ENCODE measurements around the gene SLC27A3. TPM values are rescaled to one million over a fixed set of nuclear protein-coding genes. Genes with fewer than 3 reads are reported as not detected.
"Not testable (repeated sequence)": the region's sequence is repeated elsewhere in the genome, so short reads cannot be mapped to it uniquely, and the experiment has no call there.

Gene SLC27A3
- total RNA-seq, 2 donors from 2014 or later: 71.7 to 116 TPM

DNA sequence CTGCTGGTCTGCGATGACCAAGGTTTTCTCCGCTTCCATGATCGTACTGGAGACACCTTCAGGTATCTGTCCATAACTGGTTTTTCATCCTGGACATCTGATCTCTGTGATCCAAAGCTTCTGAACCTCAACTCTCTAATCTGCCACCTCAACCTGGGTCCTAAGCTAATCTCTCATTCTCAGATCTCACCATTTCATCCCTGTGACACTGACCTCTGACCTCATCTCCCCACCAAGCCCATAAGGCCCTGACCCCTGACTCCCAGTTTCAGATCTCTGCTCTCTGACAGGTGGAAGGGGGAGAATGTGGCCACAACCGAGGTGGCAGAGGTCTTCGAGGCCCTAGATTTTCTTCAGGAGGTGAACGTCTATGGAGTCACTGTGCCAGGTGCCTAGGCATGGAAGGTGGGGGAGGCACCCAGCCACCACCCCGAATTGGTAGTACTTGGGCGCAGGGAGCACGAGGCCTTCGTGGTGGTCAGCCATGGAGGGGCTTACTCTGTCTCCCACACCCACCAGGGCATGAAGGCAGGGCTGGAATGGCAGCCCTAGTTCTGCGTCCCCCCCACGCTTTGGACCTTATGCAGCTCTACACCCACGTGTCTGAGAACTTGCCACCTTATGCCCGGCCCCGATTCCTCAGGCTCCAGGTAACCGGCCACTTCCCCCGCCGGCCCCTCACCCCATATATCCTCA, 3.8 kb downstream of the SLC27A3 start:
- DNase-seq (ENCODE audit: low spot score): no peak
- Histone ChIP-seq H3K27ac (peak overlapping the region; percentile 46 to 83), H3K4me3 (no peak overlapping the region), H3K9me3 (no peaks in the 10 kb centered on the region), H3K4me1 (ENCODE audit: control insufficient read depth in 1 of 2, low read depth in 2 of 2) (peaks cover 38 to 72% of the 10 kb centered on the region in 2 donors), H3K36me3 (no peaks in the 10 kb centered on the region), H3K27me3 (replicated peaks; ENCODE audit: insufficient read depth) (no peaks in the 10 kb centered on the region)
- ATAC-seq (ENCODE audit: insufficient number of reproducible peaks, low FRiP score, low read depth): no peak
- TF ChIP-seq, protein P1, sequence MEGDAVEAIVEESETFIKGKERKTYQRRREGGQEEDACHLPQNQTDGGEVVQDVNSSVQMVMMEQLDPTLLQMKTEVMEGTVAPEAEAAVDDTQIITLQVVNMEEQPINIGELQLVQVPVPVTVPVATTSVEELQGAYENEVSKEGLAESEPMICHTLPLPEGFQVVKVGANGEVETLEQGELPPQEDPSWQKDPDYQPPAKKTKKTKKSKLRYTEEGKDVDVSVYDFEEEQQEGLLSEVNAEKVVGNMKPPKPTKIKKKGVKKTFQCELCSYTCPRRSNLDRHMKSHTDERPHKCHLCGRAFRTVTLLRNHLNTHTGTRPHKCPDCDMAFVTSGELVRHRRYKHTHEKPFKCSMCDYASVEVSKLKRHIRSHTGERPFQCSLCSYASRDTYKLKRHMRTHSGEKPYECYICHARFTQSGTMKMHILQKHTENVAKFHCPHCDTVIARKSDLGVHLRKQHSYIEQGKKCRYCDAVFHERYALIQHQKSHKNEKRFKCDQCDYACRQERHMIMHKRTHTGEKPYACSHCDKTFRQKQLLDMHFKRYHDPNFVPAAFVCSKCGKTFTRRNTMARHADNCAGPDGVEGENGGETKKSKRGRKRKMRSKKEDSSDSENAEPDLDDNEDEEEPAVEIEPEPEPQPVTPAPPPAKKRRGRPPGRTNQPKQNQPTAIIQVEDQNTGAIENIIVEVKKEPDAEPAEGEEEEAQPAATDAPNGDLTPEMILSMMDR (IDR thresholded peaks at IDR 0.05): no peak

DNA sequence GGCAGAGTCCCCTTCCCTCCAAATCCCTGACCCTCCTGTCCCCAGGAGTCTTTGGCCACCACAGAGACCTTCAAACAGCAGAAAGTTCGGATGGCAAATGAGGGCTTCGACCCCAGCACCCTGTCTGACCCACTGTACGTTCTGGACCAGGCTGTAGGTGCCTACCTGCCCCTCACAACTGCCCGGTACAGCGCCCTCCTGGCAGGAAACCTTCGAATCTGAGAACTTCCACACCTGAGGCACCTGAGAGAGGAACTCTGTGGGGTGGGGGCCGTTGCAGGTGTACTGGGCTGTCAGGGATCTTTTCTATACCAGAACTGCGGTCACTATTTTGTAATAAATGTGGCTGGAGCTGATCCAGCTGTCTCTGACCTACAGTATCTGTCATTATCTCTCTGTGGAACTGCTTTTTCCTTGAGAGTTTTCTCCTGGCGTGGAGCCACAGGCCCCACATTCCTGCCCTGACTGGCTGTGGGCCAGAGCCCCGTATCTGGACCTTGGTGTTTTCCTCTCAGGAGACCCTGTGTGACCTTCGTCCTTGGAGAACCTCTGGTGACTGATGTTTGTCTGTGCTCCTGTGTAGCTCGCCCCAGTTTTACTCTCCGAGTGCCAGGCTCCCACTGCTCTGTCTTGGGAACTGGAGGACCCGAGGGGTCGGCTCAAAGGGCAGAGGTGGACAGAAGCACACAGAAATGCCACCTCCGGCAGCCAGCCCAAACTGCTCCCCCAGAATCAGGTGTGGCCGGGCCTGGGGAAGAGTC, 4.8 kb downstream of the SLC27A3 start:
- Histone ChIP-seq H3K36me3 (no peaks in the 10 kb centered on the region), H3K4me1 (ENCODE audit: control insufficient read depth in 1 of 2, low read depth in 2 of 2) (peaks cover 29 to 64% of the 10 kb centered on the region in 2 donors), H3K27ac (peak overlapping the region; percentile 4 to 46), H3K27me3 (replicated peaks; ENCODE audit: insufficient read depth) (no peaks in the 10 kb centered on the region), H3K4me3 (no peak overlapping the region), H3K9me3 (no peaks in the 10 kb centered on the region)
- ATAC-seq (ENCODE audit: insufficient number of reproducible peaks, low FRiP score, low read depth) (no peak), DNase-seq (ENCODE audit: low spot score) (no peak)
- TF ChIP-seq, protein P1 (IDR thresholded peaks at IDR 0.05): no peak

DNA sequence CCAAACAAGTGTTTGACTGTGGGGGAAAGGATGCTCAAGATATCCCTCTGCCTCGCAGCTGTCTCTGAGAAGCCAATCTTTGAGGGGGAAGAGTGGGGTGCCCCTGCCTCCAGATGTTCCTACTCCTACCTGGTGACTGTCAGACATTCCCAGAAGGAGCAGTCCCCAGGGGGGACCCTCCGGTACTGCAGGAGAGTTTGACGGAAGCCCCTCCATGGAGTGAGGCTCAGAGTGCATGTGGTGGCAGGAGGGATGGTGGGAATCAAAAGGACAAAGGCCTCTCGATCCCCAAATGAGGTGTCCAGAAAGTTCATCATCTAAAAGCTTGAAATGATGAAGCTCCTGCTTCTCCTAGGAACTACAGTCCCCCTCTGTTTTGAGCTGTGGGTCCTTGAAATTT, 5.3 kb downstream of the SLC27A3 start:
- Histone ChIP-seq H3K4me1 (ENCODE audit: control insufficient read depth in 1 of 2, low read depth in 2 of 2) (peaks cover 29 to 63% of the 10 kb centered on the region in 2 donors), H3K27me3 (replicated peaks; ENCODE audit: insufficient read depth) (no peaks in the 10 kb centered on the region), H3K27ac (peak overlapping the region; percentile 4 to 46), H3K4me3 (no peak overlapping the region), H3K9me3 (no peaks in the 10 kb centered on the region), H3K36me3 (no peaks in the 10 kb centered on the region)
- DNase-seq (ENCODE audit: low spot score): no peak
- TF ChIP-seq, protein P1 (IDR thresholded peaks at IDR 0.05): no peak
- no peak for ATAC-seq (ENCODE audit: insufficient number of reproducible peaks, low FRiP score, low read depth)

DNA sequence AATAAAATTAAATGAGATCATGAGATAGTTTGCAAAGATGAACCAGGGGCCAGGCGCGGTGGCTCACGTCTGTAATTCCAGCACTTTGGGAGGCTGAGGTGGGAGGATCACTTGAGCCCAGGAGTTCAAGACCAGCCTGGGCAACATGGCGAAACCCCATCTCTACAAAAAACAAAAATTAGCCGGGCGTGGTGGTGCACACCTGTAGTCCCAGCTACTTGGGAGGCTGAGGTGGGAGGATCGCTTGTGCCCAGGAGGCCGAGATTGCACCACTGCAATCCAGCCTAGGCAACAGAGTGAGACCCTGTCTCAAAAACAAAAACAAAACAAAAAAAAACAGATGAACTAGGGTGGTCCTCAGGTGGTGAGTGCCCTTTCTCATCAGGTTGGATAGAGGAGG, 7.4 kb downstream of the SLC27A3 start:
- ATAC-seq (ENCODE audit: insufficient number of reproducible peaks, low FRiP score, low read depth); H3K27me3 ChIP-seq (replicated peaks; ENCODE audit: insufficient read depth); DNase-seq (ENCODE audit: low spot score); H3K9me3 ChIP-seq; H3K36me3 ChIP-seq: not testable (repeated sequence)
- peak overlapping the region; percentile 92 to 98 for H3K27ac ChIP-seq
- H3K4me1 ChIP-seq (ENCODE audit: control insufficient read depth in 1 of 2, low read depth in 2 of 2): peaks cover 14 to 45% of the 10 kb centered on the region in 2 donors
- H3K4me3 ChIP-seq: peak overlapping the region; percentile 75

DNA sequence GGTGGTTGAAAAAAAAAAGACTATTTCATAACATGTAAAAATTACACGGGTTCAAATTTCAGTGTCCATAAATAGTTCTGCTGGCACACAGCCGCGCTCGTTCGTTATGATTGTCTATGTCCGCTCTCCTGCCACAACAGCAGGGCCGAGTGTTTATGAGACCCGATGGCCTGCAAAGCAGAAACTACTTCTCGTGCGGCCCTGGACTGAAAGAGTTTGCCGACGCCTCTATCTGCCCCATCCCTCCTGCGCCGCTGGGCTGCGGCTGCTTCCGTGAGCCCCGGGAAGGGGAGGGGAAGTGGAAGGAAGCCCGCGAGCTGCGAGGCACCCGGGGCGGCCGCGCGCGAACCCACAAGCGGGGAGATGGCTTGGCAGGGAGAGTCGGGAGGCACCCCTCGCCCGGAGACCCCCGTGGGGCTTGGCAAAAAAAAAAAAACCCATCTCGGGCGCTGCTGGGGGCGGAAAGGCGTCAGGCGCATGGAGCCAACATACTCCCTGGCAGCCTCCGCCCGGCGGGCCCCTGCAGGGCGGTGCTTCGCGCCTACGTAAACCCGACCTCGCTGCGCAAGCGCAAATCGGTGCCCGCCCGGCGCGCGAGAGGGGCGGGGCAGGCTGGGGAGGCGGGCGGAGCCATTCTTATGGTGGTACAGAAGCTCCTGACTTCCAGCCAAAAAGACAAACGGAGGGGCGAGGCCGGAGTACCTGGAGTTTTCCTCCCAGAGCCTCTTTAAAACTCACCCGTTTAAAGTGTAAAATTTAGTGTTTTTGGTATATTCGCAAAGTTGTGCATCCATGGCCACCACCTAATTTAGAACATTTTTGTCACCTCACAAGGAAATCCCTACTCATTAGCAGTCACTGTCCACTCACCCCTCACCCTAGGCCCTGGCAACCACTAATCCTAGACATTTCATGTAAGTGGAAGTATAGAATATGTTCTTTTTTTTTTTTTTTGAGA, 8.3 kb downstream of the SLC27A3 start:
- peak; percentile 87 for ATAC-seq (ENCODE audit: insufficient number of reproducible peaks, low FRiP score, low read depth)
- Histone ChIP-seq H3K27ac (peak overlapping the region; percentile 92 to 98), H3K4me1 (ENCODE audit: control insufficient read depth in 1 of 2, low read depth in 2 of 2) (peaks cover 8 to 39% of the 10 kb centered on the region in 2 donors), H3K36me3 (no peaks in the 10 kb centered on the region), H3K27me3 (replicated peaks; ENCODE audit: insufficient read depth) (no peaks in the 10 kb centered on the region), H3K4me3 (peak overlapping the region; percentile 75), H3K9me3 (no peaks in the 10 kb centered on the region)
- no peak for DNase-seq (ENCODE audit: low spot score)
- TF ChIP-seq, protein P1 (IDR thresholded peaks at IDR 0.05): peak; percentile 26

Measured in thoracic aorta (tissue), 2 donors.